Measurements from ENCODE around the gene CEP250.

CEP250 gene

DNA sequence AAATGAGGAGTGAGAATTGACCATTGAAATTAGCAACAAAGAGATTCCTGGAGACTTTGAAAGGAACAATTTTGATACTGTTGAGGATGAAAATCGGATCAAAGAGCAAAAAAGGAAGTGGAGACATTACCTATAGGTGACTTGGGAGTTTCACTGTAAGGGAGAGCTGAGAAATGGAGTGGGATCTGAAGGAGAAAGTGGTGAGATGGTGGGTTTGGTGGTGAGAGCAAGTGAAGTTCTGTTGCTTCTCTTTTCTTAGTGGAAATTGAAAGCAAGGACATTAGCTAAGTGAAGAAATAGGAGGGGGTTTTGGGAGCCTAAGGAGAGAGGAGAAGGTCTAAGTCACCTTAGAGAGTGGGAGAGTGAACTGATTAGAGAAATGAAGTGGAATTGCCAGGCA lies 90.7 kb downstream of the CEP250 start:
- Histone ChIP-seq H3K4me3 (ENCODE audit: low read length) (no peak overlapping the region), H3K9me3 (ENCODE audit: control insufficient read depth, insufficient read depth, low read length) (no peaks in the 10 kb centered on the region), H3K4me1 (ENCODE audit: control insufficient read depth, low read length) (peaks cover 16% of the 10 kb centered on the region), H3K79me2 (ENCODE audit: control insufficient read depth, low read length) (peaks cover 10% of the 10 kb centered on the region), H3K27me3 (ENCODE audit: control insufficient read depth, low read length) (no peaks in the 10 kb centered on the region), H3K4me2 (ENCODE audit: low read length) (no peak overlapping the region), H3F3A (ENCODE audit: control insufficient read depth, insufficient read depth) (peaks cover 9% of the 10 kb centered on the region; the same call in 1 of the 2 replicates), H4K20me1 (ENCODE audit: control insufficient read depth, insufficient read depth, low read depth, low read length) (no peaks in the 10 kb centered on the region), H3K36me3 (ENCODE audit: control insufficient read depth, low read length) (peaks cover 32% of the 10 kb centered on the region), H3K9me2 (replicated peaks; ENCODE audit: control insufficient read depth, low read length) (no peaks in the 10 kb centered on the region), H3K27ac (ENCODE audit: low read depth, low read length) (no peak overlapping the region)
- TF ChIP-seq EZH2phosphoT487 (IDR thresholded peaks at IDR 0.05; ENCODE audit: borderline replicate concordance, low read length) = no peak
- TF ChIP-seq, protein P1, sequence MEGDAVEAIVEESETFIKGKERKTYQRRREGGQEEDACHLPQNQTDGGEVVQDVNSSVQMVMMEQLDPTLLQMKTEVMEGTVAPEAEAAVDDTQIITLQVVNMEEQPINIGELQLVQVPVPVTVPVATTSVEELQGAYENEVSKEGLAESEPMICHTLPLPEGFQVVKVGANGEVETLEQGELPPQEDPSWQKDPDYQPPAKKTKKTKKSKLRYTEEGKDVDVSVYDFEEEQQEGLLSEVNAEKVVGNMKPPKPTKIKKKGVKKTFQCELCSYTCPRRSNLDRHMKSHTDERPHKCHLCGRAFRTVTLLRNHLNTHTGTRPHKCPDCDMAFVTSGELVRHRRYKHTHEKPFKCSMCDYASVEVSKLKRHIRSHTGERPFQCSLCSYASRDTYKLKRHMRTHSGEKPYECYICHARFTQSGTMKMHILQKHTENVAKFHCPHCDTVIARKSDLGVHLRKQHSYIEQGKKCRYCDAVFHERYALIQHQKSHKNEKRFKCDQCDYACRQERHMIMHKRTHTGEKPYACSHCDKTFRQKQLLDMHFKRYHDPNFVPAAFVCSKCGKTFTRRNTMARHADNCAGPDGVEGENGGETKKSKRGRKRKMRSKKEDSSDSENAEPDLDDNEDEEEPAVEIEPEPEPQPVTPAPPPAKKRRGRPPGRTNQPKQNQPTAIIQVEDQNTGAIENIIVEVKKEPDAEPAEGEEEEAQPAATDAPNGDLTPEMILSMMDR (IDR thresholded peaks at IDR 0.05; ENCODE audit: low read depth, low read length, poor library complexity, severe bottlenecking) = no peak

DNA sequence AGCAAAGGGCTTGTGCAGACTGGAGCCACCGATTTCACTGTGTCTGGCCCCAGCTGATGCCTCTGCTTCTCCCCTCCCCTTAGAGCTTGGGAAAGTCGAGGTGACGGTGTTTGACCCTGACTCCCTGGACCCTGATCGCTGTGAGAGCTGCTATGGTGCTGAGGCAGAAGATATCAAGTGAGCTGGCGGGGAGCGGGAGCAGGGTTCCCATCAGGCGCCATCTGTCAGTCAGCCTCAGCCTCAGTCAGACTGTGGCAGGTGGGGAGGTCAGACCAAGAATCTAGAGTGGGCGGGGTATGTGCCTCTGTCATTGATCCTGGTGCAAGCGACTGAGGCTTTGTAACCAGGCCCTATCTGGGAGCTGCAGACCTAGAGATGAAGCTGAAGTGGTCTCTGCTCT lies 91.9 kb downstream of the CEP250 start:
- Histone ChIP-seq H3K9me3 (ENCODE audit: control insufficient read depth, insufficient read depth, low read length) (no peaks in the 10 kb centered on the region), H3K4me3 (ENCODE audit: low read length) (no peak overlapping the region), H3K4me2 (ENCODE audit: low read length) (no peak overlapping the region), H4K20me1 (ENCODE audit: control insufficient read depth, insufficient read depth, low read depth, low read length) (no peaks in the 10 kb centered on the region), H3K27me3 (ENCODE audit: control insufficient read depth, low read length) (no peaks in the 10 kb centered on the region), H3K27ac (ENCODE audit: low read depth, low read length) (no peak overlapping the region), H3F3A (ENCODE audit: control insufficient read depth, insufficient read depth) (peaks cover 6% of the 10 kb centered on the region; the same call in 1 of the 2 replicates), H3K4me1 (ENCODE audit: control insufficient read depth, low read length) (peaks cover 8% of the 10 kb centered on the region), H3K79me2 (ENCODE audit: control insufficient read depth, low read length) (peaks cover 7% of the 10 kb centered on the region), H3K36me3 (ENCODE audit: control insufficient read depth, low read length) (peaks cover 44% of the 10 kb centered on the region), H3K9me2 (replicated peaks; ENCODE audit: control insufficient read depth, low read length) (no peaks in the 10 kb centered on the region)
- TF ChIP-seq EZH2phosphoT487 (IDR thresholded peaks at IDR 0.05; ENCODE audit: borderline replicate concordance, low read length) = no peak
- TF ChIP-seq, protein P1 (IDR thresholded peaks at IDR 0.05; ENCODE audit: low read depth, low read length, poor library complexity, severe bottlenecking) = no peak

DNA sequence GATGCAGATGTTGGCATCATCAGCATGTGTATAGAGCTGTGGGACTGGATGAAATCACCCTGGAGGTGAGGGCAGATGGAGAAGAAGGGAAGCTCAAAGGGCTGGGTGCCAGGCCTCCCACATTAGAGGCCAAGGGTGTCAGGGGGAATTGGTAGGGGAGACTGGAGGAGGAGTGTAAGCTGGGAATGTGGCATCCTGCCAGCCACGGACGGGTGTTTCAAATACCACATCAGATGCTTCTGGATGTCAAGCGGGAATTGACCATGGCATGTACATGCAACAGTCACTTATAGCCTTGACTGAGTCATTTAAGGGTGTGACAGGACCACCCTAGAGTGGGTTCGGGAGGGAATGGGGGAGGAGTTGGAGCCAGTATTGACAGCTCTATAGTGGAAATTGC lies 96.1 kb downstream of the CEP250 start:
- H3K36me3 ChIP-seq (ENCODE audit: control insufficient read depth, low read length) = peaks cover 50% of the 10 kb centered on the region
- no peaks in the 10 kb centered on the region for H3K27me3 ChIP-seq (ENCODE audit: control insufficient read depth, low read length)
- no peaks in the 10 kb centered on the region for H3K79me2 ChIP-seq (ENCODE audit: control insufficient read depth, low read length)
- no peaks in the 10 kb centered on the region for H3K9me2 ChIP-seq (replicated peaks; ENCODE audit: control insufficient read depth, low read length)
- H3K9me3 ChIP-seq (ENCODE audit: control insufficient read depth, insufficient read depth, low read length) = no peaks in the 10 kb centered on the region
- no peaks in the 10 kb centered on the region for H3K4me1 ChIP-seq (ENCODE audit: control insufficient read depth, low read length)
- H4K20me1 ChIP-seq (ENCODE audit: control insufficient read depth, insufficient read depth, low read depth, low read length) = no peaks in the 10 kb centered on the region
- TF ChIP-seq, protein P1 (IDR thresholded peaks at IDR 0.05; ENCODE audit: low read depth, low read length, poor library complexity, severe bottlenecking) = no peak
- no peak for TF ChIP-seq EZH2phosphoT487 (IDR thresholded peaks at IDR 0.05; ENCODE audit: borderline replicate concordance, low read length)
- no peak overlapping the region for H3K4me3 ChIP-seq (ENCODE audit: low read length)
- H3K4me2 ChIP-seq (ENCODE audit: low read length) = no peak overlapping the region
- no peak overlapping the region for H3K27ac ChIP-seq (ENCODE audit: low read depth, low read length)
- no peaks in the 10 kb centered on the region for H3F3A ChIP-seq (ENCODE audit: control insufficient read depth, insufficient read depth)

Measured in DOHH2 (cell line).